ENCODE measurements around the gene SPATA2L. TPM values are rescaled to one million over a fixed set of nuclear protein-coding genes. Genes with fewer than 3 reads are reported as not detected.
"Not testable (repeated sequence)": the region's sequence is repeated elsewhere in the genome, so short reads cannot be mapped to it uniquely, and the experiment has no call there.

Gene SPATA2L
- total RNA-seq, 5 donors from 2014 or later (not counting 1 experiment from before 2014, with no cell fraction given) = 14.4 to 24.9 (median 15.9) TPM

DNA sequence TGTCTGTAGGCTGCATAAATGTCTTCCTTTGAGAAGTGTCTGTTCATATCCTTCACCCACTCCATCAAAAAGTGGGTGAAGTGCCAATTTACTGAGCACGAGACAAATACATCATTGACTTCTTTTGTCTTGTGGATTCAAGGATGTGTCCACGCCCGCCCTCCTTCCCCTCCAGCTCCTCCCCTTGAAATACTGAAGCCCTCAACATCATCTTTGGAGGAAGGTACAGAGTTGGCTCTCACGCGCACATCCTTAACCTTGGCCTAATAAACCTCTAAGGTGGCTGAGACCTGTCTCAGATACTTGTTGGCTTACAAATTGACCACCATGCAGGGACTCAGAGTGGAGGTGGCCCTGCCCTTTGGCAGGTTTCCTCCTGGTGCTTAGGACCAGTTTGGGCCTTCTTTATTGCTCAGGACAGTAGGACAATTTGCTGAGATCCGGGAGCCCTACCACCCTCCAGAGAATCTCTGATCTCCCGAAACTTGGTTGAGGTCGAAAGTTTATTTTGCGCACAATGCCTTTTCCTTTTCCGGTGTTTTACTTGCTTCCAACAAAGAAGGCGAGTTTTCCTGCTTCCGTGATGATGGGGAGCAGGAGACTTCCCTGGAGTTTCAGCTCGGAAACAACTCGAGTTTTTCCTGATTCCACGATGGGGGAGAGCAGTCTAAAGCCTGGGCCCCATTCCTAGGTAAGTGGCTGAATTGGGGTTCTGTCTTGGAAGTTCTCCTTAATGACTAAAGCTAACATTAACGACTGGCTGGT is 29.1 kb downstream of the SPATA2L start:
- DNase-seq (no peak), ATAC-seq (replicated peaks in 1 of 4) (no peak)
- 96% methylated on average over 9 of the region's 16 CpGs for WGBS (ENCODE audit: insufficient coverage)
- no peaks in the 10 kb centered on the region for H3K27me3 ChIP-seq (replicated peaks in 1 of 2; ENCODE audit: control insufficient read depth in 2 of 2, extremely low read depth in 1 of 2, insufficient read depth in 2 of 2, low read length in 1 of 2)
- no peaks in the 10 kb centered on the region for H3K9me3 ChIP-seq
- peaks cover 0 to 5% of the 10 kb centered on the region in 2 experiments for H3K4me1 ChIP-seq (ENCODE audit: control insufficient read depth in 1 of 2, extremely low read depth in 1 of 2, insufficient read depth in 2 of 2, low read length in 2 of 2)
- H3K27me3 Mint-ChIP-seq = no peaks in the 10 kb centered on the region
- no peaks in the 10 kb centered on the region for H3K9me3 Mint-ChIP-seq
- H3K4me3 Mint-ChIP-seq = no peak overlapping the region
- CTCF ChIA-PET = no interaction called here
- POLR2A ChIA-PET = no interaction called here
- H3K36me3 ChIP-seq (ENCODE audit: control insufficient read depth in 2 of 2, extremely low read depth in 1 of 2, insufficient read depth in 1 of 2, low read length in 1 of 2) = no peaks in the 10 kb centered on the region
- no peaks in the 10 kb centered on the region for H3K36me3 Mint-ChIP-seq
- no peak overlapping the region for H3K27ac ChIP-seq (ENCODE audit: low read length)
- H3K4me1 Mint-ChIP-seq = peaks cover 9 to 13% (median 11%) of the 10 kb centered on the region in 3 donors
- no peak overlapping the region for H3K27ac Mint-ChIP-seq
- H3K4me3 ChIP-seq (ENCODE audit: control insufficient read depth in 1 of 2, extremely low read depth in 1 of 2, low read length in 1 of 2) = no peak overlapping the region

- ATAC-seq (replicated peaks in 1 of 4) = not testable (repeated sequence)
- no CpG with 5 or more reads among the region's 4 CpGs for WGBS (ENCODE audit: insufficient coverage)
- POLR2A ChIA-PET = interaction anchor here in 1 of 2 donors (0.7 kb wide), 1 partner anchor 223 kb away, joined by 3 read pairs; no protein-coding TSS in a partner anchor
These were observed 29.9 kb downstream of the SPATA2L start for GRCh38 chr16:89671565-89671964.

DNA sequence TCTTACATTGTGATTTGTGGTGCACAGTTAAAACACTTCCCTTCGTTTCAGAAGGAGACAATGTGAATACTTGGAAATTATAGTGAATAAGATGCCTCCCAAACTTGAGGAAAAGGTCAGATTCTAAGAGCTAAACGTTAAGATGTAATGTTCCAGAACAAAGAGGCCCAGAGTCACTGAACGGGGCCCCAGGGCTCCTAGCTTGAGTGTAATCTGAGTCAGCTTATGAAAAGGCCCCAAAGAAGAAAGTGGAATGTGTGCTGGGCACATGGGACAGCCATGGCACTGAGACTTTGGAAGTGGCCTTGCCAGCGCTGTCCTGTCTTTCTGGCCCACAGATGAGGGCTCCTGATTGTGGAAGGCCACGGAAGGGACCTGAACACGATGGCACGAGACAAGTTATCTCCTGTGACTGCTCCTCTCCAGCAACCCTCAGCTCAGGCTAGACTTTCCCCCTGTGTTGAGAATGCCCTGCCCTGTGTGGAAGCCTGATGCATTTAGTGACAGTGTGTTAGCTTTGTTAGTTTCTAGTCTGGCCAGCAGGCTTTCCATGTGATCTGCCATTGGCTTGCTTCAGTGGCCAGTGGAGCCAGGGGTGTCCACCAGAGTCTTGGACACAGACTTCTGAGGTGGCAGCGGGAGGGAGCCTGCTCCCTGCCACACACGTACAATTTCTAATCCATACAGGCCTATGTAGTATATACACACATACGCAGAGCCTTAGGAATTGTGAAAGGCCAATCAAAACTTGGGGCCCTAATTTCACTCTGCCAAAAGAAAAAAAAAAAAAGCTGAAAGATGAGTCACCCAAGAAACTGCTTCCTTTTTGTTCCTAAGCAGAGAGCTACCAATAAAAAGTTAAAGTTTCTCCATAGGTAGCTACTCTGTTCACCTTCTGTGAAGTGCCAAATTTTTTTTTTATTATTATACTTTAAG is 30.7 kb downstream of the SPATA2L start:
- Mint-ChIP-seq H3K27ac (no peak overlapping the region), H3K9me3 (no peaks in the 10 kb centered on the region), H3K36me3 (no peaks in the 10 kb centered on the region), H3K4me1 (peaks cover 9 to 13% (median 11%) of the 10 kb centered on the region in 3 donors), H3K27me3 (no peaks in the 10 kb centered on the region), H3K4me3 (no peak overlapping the region)
- Histone ChIP-seq H3K4me3 (ENCODE audit: control insufficient read depth in 1 of 2, extremely low read depth in 1 of 2, low read length in 1 of 2) (no peak overlapping the region), H3K4me1 (ENCODE audit: control insufficient read depth in 1 of 2, extremely low read depth in 1 of 2, insufficient read depth in 2 of 2, low read length in 2 of 2) (peaks cover 0 to 5% of the 10 kb centered on the region in 2 experiments), H3K27ac (ENCODE audit: low read length) (no peak overlapping the region), H3K27me3 (replicated peaks in 1 of 2; ENCODE audit: control insufficient read depth in 2 of 2, extremely low read depth in 1 of 2, insufficient read depth in 2 of 2, low read length in 1 of 2) (no peaks in the 10 kb centered on the region), H3K36me3 (ENCODE audit: control insufficient read depth in 2 of 2, extremely low read depth in 1 of 2, insufficient read depth in 1 of 2, low read length in 1 of 2) (no peaks in the 10 kb centered on the region), H3K9me3 (no peaks in the 10 kb centered on the region)
- ChIA-PET POLR2A (interaction anchor here in 1 of 2 donors (0.7 kb wide), 1 partner anchor 222 kb away, joined by 3 read pairs; no protein-coding TSS in a partner anchor), CTCF (no interaction called here)
- 90% methylated on average over 7 of the region's 10 CpGs for WGBS (ENCODE audit: insufficient coverage)
- ATAC-seq (replicated peaks in 1 of 4) (no peak), DNase-seq (no peak)

More at GRCh38 chr16:89671565-89671964, 29.9 kb downstream of the SPATA2L start:
- DNase-seq; CTCF ChIA-PET; H3K27me3 ChIP-seq (replicated peaks in 1 of 2; ENCODE audit: control insufficient read depth in 2 of 2, extremely low read depth in 1 of 2, insufficient read depth in 2 of 2, low read length in 1 of 2); H3K36me3 Mint-ChIP-seq; H3K27ac Mint-ChIP-seq; H3K4me1 ChIP-seq (ENCODE audit: control insufficient read depth in 1 of 2, extremely low read depth in 1 of 2, insufficient read depth in 2 of 2, low read length in 2 of 2); H3K27ac ChIP-seq (ENCODE audit: low read length); H3K36me3 ChIP-seq (ENCODE audit: control insufficient read depth in 2 of 2, extremely low read depth in 1 of 2, insufficient read depth in 1 of 2, low read length in 1 of 2); H3K4me3 ChIP-seq (ENCODE audit: control insufficient read depth in 1 of 2, extremely low read depth in 1 of 2, low read length in 1 of 2); H3K4me3 Mint-ChIP-seq; H3K9me3 ChIP-seq; H3K27me3 Mint-ChIP-seq; H3K9me3 Mint-ChIP-seq: not testable (repeated sequence)
- H3K4me1 Mint-ChIP-seq = peaks cover 9 to 13% (median 11%) of the 10 kb centered on the region in 3 donors

DNA sequence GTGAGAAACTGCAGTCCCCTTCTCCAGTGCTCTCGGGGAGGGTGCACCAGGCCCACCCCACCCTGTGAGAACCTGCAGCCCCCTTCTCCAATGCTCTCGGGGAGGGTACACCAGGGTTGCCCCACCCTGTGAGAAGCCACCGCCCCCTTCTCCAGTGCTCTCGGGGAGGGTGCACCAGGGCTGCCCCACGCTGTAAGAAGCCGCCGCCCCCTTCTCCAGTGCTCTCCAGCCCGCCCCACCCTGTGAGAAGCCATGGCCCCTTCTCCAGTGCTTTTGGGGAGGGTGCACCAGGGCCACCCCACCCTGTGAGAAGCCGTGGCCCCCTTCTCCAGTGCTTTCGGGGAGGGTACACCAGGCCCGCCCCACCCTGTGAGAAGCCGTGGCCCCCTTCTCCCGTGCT is 31.8 kb downstream of the SPATA2L start:
- CTCF ChIA-PET = no interaction called here
- no peaks in the 10 kb centered on the region for H3K36me3 ChIP-seq (ENCODE audit: control insufficient read depth in 2 of 2, extremely low read depth in 1 of 2, insufficient read depth in 1 of 2, low read length in 1 of 2)
- Mint-ChIP-seq H3K27me3 (no peaks in the 10 kb centered on the region), H3K27ac (no peak overlapping the region), H3K36me3 (no peaks in the 10 kb centered on the region), H3K9me3 (no peaks in the 10 kb centered on the region), H3K4me3 (no peak overlapping the region), H3K4me1 (peaks cover 9 to 13% (median 11%) of the 10 kb centered on the region in 3 donors)
- ATAC-seq (replicated peaks in 1 of 4) = no peak
- no peaks in the 10 kb centered on the region for H3K9me3 ChIP-seq
- WGBS (ENCODE audit: insufficient coverage) = 99% methylated on average over 12 of the region's 13 CpGs
- H3K27me3 ChIP-seq (replicated peaks in 1 of 2; ENCODE audit: control insufficient read depth in 2 of 2, extremely low read depth in 1 of 2, insufficient read depth in 2 of 2, low read length in 1 of 2) = no peaks in the 10 kb centered on the region
- no peak overlapping the region for H3K4me3 ChIP-seq (ENCODE audit: control insufficient read depth in 1 of 2, extremely low read depth in 1 of 2, low read length in 1 of 2)
- POLR2A ChIA-PET = no interaction called here
- no peak overlapping the region for H3K27ac ChIP-seq (ENCODE audit: low read length)
- DNase-seq = no peak
- peaks cover 0 to 5% of the 10 kb centered on the region in 2 experiments for H3K4me1 ChIP-seq (ENCODE audit: control insufficient read depth in 1 of 2, extremely low read depth in 1 of 2, insufficient read depth in 2 of 2, low read length in 2 of 2)

GRCh38 chr16:89668790-89669158 is 32.7 kb downstream of the SPATA2L start:
- H3K4me1 Mint-ChIP-seq = peaks cover 9 to 13% (median 11%) of the 10 kb centered on the region in 3 donors
- DNase-seq (no peak), ATAC-seq (replicated peaks in 1 of 4) (no peak)
- no peaks in the 10 kb centered on the region for H3K27me3 ChIP-seq (replicated peaks in 1 of 2; ENCODE audit: control insufficient read depth in 2 of 2, extremely low read depth in 1 of 2, insufficient read depth in 2 of 2, low read length in 1 of 2)
- peaks cover 4% of the 10 kb centered on the region for H3K36me3 Mint-ChIP-seq
- peaks cover 0 to 5% of the 10 kb centered on the region in 2 experiments for H3K4me1 ChIP-seq (ENCODE audit: control insufficient read depth in 1 of 2, extremely low read depth in 1 of 2, insufficient read depth in 2 of 2, low read length in 2 of 2)
- no CpG with 5 or more reads among the region's 5 CpGs for WGBS (ENCODE audit: insufficient coverage)
- no peak overlapping the region for H3K4me3 ChIP-seq (ENCODE audit: control insufficient read depth in 1 of 2, extremely low read depth in 1 of 2, low read length in 1 of 2)
- peak overlapping the region; percentile 21 to 43 (median 28) for H3K4me3 Mint-ChIP-seq
- peaks cover 0 to 2% of the 10 kb centered on the region in 2 donors for H3K36me3 ChIP-seq (ENCODE audit: control insufficient read depth in 2 of 2, extremely low read depth in 1 of 2, insufficient read depth in 1 of 2, low read length in 1 of 2)
- no peak overlapping the region for H3K27ac ChIP-seq (ENCODE audit: low read length)
- no peaks in the 10 kb centered on the region for H3K9me3 ChIP-seq
- H3K27ac Mint-ChIP-seq = no peak overlapping the region
- POLR2A ChIA-PET = no interaction called here
- H3K9me3 Mint-ChIP-seq = no peaks in the 10 kb centered on the region
- H3K27me3 Mint-ChIP-seq = no peaks in the 10 kb centered on the region
- CTCF ChIA-PET = no interaction called here

DNA sequence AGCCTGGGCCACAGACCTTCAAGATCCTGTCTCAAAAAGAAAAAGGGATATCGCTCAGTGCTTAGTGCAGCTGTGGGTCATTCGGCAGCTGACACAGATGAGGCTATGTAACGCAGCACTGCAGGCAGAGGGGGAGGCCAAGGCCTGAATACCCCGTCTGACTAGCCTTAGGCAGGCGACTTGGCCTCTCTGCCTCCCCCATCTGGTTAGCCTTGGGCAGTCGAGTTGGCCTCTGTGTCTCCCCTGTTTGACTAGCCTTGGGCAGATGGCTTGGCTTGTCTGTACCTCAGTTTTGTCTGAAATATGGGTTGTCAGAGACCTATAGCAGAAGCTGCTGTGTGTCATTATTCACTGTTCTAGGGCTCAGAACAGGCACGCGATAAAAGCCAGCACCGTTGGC is 33.9 kb downstream of the SPATA2L start:
- Histone ChIP-seq H3K27me3 (replicated peaks in 1 of 2; ENCODE audit: control insufficient read depth in 2 of 2, extremely low read depth in 1 of 2, insufficient read depth in 2 of 2, low read length in 1 of 2) (no peaks in the 10 kb centered on the region), H3K36me3 (ENCODE audit: control insufficient read depth in 2 of 2, extremely low read depth in 1 of 2, insufficient read depth in 1 of 2, low read length in 1 of 2) (peaks cover 0 to 8% of the 10 kb centered on the region in 2 donors), H3K4me1 (ENCODE audit: control insufficient read depth in 1 of 2, extremely low read depth in 1 of 2, insufficient read depth in 2 of 2, low read length in 2 of 2) (peaks cover 0 to 5% of the 10 kb centered on the region in 2 experiments), H3K27ac (ENCODE audit: low read length) (no peak overlapping the region), H3K4me3 (ENCODE audit: control insufficient read depth in 1 of 2, extremely low read depth in 1 of 2, low read length in 1 of 2) (no peak overlapping the region), H3K9me3 (no peaks in the 10 kb centered on the region)
- H3K36me3 Mint-ChIP-seq = peaks cover 10% of the 10 kb centered on the region
- H3K27me3 Mint-ChIP-seq = no peaks in the 10 kb centered on the region
- 76% methylated on average over 6 of the region's 9 CpGs for WGBS (ENCODE audit: insufficient coverage)
- CTCF ChIA-PET = no interaction called here
- ATAC-seq (replicated peaks in 1 of 4) (no peak), DNase-seq (no peak)
- POLR2A ChIA-PET = interaction anchor here in 1 of 2 donors (0.7 kb wide), 1 partner anchor 10 kb away, joined by 4 read pairs; no protein-coding TSS in a partner anchor
- H3K27ac Mint-ChIP-seq = no peak overlapping the region
- no peaks in the 10 kb centered on the region for H3K9me3 Mint-ChIP-seq
- peaks cover 9 to 13% (median 11%) of the 10 kb centered on the region in 3 donors for H3K4me1 Mint-ChIP-seq
- peak overlapping the region in 1 of 3 donors; percentile 43 for H3K4me3 Mint-ChIP-seq
